GM21447 (cell line): ENCODE results near the gene WASHC2A.
A peak's percentile ranks its signal among the peaks of the same experiment; 100 is the strongest.
"Not testable (repeated sequence)": the region's sequence is repeated elsewhere in the genome, so short reads cannot be mapped to it uniquely, and the experiment has no call there.

ENCODE experiments used
- ATAC-seq: cut with Tn5 transposase; IDR thresholded peaks from one replicate; pipeline ENCODE4 v1.9.1; 2021; ENCODE audit not compliant: unreplicated experiment

WASHC2A gene, protein sequence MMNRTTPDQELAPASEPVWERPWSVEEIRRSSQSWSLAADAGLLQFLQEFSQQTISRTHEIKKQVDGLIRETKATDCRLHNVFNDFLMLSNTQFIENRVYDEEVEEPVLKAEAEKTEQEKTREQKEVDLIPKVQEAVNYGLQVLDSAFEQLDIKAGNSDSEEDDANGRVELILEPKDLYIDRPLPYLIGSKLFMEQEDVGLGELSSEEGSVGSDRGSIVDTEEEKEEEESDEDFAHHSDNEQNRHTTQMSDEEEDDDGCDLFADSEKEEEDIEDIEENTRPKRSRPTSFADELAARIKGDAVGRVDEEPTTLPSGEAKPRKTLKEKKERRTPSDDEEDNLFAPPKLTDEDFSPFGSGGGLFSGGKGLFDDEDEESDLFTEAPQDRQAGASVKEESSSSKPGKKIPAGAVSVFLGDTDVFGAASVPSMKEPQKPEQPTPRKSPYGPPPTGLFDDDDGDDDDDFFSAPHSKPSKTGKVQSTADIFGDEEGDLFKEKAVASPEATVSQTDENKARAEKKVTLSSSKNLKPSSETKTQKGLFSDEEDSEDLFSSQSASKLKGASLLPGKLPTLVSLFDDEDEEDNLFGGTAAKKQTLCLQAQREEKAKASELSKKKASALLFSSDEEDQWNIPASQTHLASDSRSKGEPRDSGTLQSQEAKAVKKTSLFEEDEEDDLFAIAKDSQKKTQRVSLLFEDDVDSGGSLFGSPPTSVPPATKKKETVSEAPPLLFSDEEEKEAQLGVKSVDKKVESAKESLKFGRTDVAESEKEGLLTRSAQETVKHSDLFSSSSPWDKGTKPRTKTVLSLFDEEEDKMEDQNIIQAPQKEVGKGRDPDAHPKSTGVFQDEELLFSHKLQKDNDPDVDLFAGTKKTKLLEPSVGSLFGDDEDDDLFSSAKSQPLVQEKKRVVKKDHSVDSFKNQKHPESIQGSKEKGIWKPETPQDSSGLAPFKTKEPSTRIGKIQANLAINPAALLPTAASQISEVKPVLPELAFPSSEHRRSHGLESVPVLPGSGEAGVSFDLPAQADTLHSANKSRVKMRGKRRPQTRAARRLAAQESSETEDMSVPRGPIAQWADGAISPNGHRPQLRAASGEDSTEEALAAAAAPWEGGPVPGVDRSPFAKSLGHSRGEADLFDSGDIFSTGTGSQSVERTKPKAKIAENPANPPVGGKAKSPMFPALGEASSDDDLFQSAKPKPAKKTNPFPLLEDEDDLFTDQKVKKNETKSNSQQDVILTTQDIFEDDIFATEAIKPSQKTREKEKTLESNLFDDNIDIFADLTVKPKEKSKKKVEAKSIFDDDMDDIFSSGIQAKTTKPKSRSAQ (N-terminal part only)

GRCh38 chr10:50067546-50068351, at the start of gene WASHC2A:
WASHC2A (plus strand) TSS chr10:50067954; CDS start chr10:50068006, 52 bp downstream.
- peak; percentile 83 for ATAC-seq

GRCh38 chr10:50019279-50019678, 48.5 kb upstream of the WASHC2A start:
- ATAC-seq, result not testable (repeated sequence)

DNA sequence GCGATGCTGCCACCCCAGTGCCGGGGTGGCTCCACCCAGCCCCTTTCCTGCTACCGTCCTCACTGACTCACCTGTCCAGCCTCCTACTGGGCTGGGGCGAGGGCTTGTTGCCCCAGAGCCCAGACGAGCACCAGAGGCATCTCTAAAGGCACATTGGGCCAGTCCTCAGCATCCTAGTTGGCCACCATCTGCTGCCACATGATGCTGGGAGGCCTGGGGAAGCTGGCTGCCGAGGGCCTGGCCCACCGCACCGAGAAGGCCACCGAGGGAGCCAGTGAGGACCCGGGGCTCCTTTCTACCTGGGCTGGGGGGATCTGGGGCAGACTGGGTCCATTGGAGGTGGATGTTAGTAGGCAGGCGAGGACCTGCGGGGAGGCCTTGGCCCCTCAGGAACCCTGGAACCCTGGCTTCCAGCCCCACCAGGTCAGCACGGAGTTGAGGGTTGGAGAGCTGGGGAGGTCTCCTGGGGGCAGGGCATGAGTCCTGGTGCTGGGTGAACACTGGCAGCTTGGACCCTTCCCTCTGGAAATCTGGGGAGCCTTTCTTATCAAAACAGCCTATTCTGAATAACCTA, 47.2 kb upstream of the WASHC2A start:
- not testable (repeated sequence) for ATAC-seq

DNA sequence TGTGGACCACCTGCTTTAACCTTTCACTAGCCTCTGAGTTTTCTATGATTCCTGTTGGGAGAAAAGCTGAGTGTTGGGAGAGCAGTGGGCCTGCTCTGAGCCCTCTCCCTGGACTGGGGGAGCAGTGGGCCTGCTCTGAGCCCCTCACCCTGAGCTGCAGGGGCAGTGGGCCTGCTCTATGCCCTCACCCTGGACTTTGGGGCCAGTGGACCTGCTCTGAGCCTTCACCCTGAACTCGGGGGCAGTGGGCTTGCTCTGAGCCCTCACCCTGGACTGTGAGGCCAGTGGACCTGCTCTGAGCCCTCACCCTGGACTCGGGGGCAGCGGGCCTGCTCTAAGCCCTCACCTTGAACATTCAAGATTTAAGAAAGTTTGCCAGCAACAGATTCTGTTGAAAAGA, 46.1 kb upstream of the WASHC2A start:
- ATAC-seq, result no peak

DNA sequence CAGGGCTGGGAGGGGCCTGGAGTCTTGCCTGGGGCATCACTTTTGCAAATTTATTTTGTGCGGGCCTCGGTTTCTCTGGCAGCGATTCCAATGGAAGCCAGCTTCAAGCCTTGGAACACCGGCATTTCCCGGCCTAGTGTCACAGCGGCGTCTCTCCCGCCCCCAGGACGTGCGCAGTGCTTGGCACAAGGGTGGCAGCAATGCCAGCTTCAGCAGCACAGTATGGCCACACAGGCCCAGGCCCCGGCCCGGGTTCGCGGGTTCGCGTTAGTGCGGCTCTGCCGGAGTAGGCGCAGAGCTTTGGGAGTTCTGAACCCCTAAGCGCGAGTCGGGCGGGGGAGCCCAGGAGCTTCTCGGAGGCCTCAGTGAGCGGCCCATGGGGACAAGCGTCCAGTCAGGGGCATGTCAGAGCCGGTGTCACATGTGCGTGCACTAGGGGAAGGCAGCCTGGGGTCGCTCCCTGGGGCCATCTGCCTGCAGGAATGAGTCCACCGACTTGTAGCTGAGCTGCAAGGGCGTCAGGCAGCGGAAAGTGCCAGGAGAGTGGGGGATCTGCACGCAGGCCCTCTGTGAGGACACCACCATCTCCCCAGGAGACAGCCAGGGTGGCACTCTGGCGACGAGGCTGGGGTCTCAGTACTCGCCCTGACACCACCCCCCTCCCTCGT, 42.9 kb upstream of the WASHC2A start:
- not testable (repeated sequence) for ATAC-seq

GRCh38 chr10:50025627-50026026, 42.1 kb upstream of the WASHC2A start:
- no peak for ATAC-seq

DNA sequence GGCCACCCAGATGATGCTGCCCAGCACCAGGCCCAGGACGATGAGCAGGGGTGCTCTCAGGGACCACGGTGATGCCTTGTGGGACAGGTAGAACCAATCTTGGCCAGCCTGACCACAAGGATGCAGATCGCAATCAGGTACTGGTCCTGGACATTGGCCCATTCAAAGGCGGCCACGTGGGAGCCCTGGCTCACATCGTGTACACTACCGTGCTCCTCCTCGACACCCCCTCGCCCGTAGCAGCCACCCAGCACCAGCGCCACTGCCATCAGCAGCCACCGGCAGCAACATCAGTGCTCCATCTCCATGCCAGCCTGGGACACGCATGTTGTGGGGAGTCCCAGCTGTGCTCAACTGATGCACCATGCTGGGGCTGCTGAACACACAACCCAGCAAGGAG, 40.6 kb upstream of the WASHC2A start:
- ATAC-seq, result no peak

DNA sequence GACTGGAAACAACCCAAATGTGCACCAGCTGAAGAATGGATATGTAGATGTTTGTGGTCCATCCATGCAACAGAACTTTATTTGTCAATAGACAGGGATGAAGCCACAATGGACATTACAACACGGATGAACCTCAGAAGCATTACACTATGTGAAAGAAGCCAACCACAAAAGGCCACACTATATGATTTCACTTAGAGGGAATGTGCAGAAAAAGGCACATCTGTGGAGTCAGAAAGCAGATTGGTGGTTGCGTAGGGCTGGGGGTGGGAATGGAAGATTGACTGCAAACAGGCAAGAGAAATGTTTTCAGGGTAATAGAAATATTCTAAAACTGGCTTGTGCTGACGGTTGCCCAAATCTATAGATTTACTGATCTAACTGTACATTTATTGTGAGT, 34.3 kb upstream of the WASHC2A start:
- ATAC-seq, result no peak

DNA sequence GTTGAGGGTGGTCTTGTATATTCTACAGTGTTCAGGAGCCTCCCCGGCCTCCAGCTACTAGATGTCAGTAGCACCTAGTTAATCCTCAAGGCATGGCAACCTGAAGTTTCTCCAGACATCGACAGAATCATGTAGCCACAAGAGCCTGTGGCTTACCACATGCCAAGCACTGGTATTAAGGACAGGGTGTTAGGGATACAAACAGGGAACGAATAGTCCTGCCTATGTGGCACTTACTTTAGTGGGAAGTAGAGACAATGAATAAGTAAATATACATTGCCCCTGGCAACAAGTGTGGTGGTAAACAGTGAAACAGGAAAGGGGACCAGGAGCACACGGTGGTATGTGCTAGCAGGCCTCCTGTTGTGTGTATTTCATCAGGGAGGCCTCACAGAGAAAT, 32.4 kb upstream of the WASHC2A start:
- ATAC-seq, result not testable (repeated sequence)

DNA sequence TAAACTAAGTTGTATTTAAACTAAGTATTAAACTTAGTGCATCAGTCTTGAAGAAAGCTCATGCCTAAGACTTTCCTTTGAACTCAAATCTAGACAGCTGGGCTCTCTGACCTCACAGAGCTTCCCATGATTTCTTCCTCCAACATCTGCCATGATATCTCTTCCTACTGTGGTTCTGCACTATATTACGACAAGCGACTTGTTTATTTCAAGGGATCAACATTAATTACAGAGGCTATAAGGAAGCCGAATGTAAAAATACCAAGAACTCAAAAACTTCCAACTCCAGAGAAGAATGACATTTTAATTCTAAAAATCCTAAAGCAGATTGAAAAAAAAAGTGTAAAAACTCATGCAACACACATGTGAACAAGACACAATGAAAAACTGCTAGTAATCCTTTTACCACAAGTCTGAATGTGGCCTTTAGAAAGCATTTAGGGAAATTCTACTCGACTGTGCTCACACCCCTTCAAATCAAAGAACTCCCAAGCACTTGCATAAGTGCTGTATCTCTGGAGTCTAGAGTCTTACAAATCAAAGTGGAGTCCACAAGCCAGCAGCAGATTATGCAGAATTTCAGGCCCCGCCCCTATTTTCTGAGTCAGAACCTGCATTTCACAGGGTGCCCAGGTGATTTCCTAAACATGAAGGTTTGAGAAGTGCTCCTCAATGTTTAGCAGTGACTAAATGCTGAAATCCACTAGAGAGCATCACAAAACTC, 22.7 kb upstream of the WASHC2A start:
- no peak for ATAC-seq

- ATAC-seq, result not testable (repeated sequence)
Observed at GRCh38 chr10:50046457-50046856, 21.3 kb upstream of the WASHC2A start.

DNA sequence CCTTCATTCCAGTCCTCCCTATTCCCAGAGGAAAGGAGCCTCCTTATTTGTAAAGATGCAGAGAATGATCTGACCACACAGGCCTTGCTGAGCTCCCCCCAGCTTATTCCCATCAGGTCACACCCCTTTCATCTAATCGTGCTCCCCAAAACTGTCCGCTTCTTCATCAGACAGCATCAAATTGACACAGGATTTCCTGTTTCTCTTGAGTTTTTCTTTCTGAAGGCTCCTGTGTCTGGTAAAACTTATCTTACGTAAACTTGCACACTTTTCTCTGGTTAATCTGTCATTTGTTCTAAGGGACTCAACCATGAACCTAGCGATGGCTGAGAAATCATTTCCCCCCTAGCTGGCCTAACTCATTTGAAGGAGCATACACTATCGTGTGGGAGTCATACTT, 20.2 kb upstream of the WASHC2A start:
- not testable (repeated sequence) for ATAC-seq

- ATAC-seq, result peak; percentile 85
Observed at GRCh38 chr10:50051995-50052660, 15.6 kb upstream of the WASHC2A start.

DNA sequence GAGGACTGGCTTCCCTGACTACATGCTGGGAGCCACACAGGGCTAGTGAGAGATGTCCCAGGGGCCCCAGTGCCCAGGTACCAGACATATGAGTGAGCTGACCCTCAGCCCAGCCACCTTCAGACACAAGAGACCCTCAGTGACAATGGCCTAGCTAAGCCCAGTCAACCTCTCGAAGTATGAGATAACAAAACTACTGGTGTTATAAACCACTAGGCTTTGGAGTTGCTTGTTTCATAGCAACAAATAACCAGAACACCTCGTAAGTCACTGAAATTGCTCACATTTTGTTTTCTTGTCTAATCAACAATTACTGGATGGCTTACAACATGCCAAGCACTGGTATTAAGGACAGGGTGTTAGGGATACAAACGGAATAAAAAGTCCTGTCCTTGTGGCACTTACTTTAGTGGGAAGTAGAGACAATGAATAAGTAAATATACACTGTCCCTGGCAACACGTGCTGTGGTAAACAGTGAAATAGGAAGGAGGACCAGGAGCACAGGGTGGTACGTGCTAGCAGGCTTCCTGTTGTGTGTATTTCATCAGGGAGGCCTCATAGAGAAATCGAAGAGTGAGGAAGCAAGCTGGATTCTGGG, 14.9 kb upstream of the WASHC2A start:
- not testable (repeated sequence) for ATAC-seq

DNA sequence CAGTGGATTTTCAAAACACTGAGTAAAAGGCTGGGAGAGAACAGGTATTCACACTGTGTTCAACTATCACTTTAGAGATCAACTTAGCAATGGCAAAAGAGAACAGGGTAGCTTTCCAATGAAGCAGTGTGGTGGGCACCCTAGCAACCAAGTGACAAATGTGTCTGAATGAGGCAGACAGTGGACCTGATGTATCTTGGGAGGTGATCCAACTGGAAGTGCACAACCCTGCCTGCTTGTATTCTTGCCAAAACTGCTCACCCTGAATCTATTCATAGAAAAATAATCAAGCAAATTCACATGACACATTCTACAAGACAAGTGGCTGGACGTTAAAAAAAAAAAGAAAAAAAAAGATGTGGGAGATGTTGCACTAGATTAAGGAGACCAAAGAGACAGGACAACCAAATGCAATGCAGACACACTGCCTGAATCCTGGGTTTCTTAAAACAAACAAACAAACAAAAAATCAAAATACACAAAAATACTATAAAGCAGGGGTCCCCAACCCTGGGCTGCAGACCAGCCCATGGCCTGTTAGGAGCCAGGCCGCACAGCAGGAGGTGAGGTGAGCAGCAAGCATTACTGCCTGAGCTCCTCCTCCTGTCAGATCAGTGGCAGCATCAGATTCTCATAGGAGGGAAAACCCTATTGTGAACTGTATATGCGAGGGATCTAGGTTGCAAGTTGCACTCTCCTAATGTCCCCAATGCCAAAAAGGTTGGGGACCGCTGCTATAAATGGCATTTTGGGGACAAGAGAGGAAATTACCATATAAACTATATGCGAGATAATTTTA, 12.1 kb upstream of the WASHC2A start:
- not testable (repeated sequence) for ATAC-seq

GRCh38 chr10:50056654-50057053, 11.1 kb upstream of the WASHC2A start:
- not testable (repeated sequence) for ATAC-seq

DNA sequence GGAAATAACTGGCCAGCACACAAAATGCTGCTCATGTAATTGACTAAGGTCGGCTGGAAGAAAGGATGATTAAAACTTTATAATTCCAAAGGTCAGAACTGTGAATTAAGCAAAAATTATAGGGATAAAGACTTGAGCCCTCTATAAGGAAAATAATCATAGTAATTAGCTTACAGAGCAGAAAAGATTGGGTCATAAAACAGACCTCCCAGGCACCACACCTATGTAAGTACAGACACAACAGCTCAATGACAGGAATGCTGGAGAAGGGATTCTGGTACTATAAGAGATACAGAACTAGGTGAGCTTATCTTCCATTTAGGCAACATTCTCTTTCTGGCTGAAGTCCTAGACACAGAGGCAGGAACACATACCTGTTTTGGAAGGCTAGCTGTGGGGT, 9.0 kb upstream of the WASHC2A start:
- ATAC-seq, result not testable (repeated sequence)
